CD4-positive, alpha-beta T cell treated with Interleukin-21 for 1 hour (primary cell): ENCODE data around the gene INHBC.
A peak's percentile ranks its signal among the peaks of the same experiment; 100 is the strongest.
"Not testable (repeated sequence)": the region's sequence is repeated elsewhere in the genome, so short reads cannot be mapped to it uniquely, and the experiment has no call there.

Experiments
- DNase-seq: peaks from one replicate; pipeline ENCODE4 v3.0.0-alpha.2; 2020

The INHBC gene

GRCh38 chr12:57429473-57430111 is 5.0 kb upstream of the INHBC start:
- DNase-seq: no peak

GRCh38 chr12:57430112-57430930 is 4.3 kb upstream of the INHBC start:
- no peak for DNase-seq

GRCh38 chr12:57430931-57431566 is 3.5 kb upstream of the INHBC start, which contains the start of gene R3HDM2:
R3HDM2 (minus strand) TSS chr12:57431043; CDS start chr12:57310428, 120,615 bp downstream.
- DNase-seq: peak; percentile 95

- DNase-seq: no peak
Measured at GRCh38 chr12:57431654-57432188, 2.9 kb upstream of the INHBC start.

GRCh38 chr12:57433370-57433769 is 1.2 kb upstream of the INHBC start:
- no peak for DNase-seq

- no peak for DNase-seq
Measured at GRCh38 chr12:57435293-57435692, 709 bp downstream of the INHBC start.

- no peak for DNase-seq
Measured at GRCh38 chr12:57438400-57438799, 3.8 kb downstream of the INHBC start.

- no peak for DNase-seq
Measured at GRCh38 chr12:57439762-57440266, 5.2 kb downstream of the INHBC start.

GRCh38 chr12:57441393-57441792 is 6.8 kb downstream of the INHBC start:
- DNase-seq: not testable (repeated sequence)

GRCh38 chr12:57441846-57442427 is 7.4 kb downstream of the INHBC start:
- no peak for DNase-seq

GRCh38 chr12:57444337-57444736 is 9.8 kb downstream of the INHBC start:
- DNase-seq: not testable (repeated sequence)

GRCh38 chr12:57444744-57445143 is 10.2 kb downstream of the INHBC start:
- no peak for DNase-seq

GRCh38 chr12:57446292-57446960 is 11.8 kb downstream of the INHBC start:
- no peak for DNase-seq

GRCh38 chr12:57448669-57449068 is 14.1 kb downstream of the INHBC start:
- DNase-seq: no peak

- DNase-seq: no peak
Measured at GRCh38 chr12:57449375-57449774, 14.8 kb downstream of the INHBC start.

- DNase-seq: no peak
Measured at GRCh38 chr12:57450057-57450456, 15.5 kb downstream of the INHBC start.

- DNase-seq: no peak
Measured at GRCh38 chr12:57451233-57451778, 16.7 kb downstream of the INHBC start.

- DNase-seq: no peak
Measured at GRCh38 chr12:57452181-57452936, 17.8 kb downstream of the INHBC start.

- peak; percentile 52 for DNase-seq
Measured at GRCh38 chr12:57452937-57453509, 18.4 kb downstream of the INHBC start.

GRCh38 chr12:57454213-57454565 is 19.6 kb downstream of the INHBC start:
- no peak for DNase-seq
